Aorta (tissue), 5 donors: ENCODE results near the gene HIBADH. TPM values are rescaled to one million over a fixed set of nuclear protein-coding genes. Genes with fewer than 3 reads are reported as not detected.

Experiments
- ATAC-seq: fragments of 200-7000 bp; cut with Tn5 transposase; one replicate; pipeline ENCODE4 v1.9.1; 2022; ENCODE audit warnings: moderate library complexity; ENCODE audit not compliant: low FRiP score
- DNase-seq, 2 donors: peaks; one replicate each; pipeline ENCODE4 v3.0.0-alpha.2; 2020
- H3K27ac ChIP-seq, 2 donors: one replicate each; pipeline ENCODE4 v1.5.1; 2013; ENCODE audit warnings: low read length in 2 of 2, mild to moderate bottlenecking in 2 of 2, moderate library complexity in 2 of 2, control low read depth in 1 of 2, inconsistent platforms in 1 of 2, low read depth in 1 of 2
- H3K27me3 ChIP-seq, 2 donors: one replicate each; pipeline ENCODE4 v1.6.1; 2013; ENCODE audit warnings: control low read depth in 1 of 2, low read length in 1 of 2, mild to moderate bottlenecking in 1 of 2, moderate library complexity in 1 of 2; ENCODE audit not compliant: insufficient read depth in 2 of 2, control insufficient read depth in 1 of 2
- H3K36me3 ChIP-seq, 2 donors: one replicate each; pipeline ENCODE4 v1.6.1; 2013; ENCODE audit warnings: control low read depth in 1 of 2, low read length in 1 of 2, mild to moderate bottlenecking in 1 of 2; ENCODE audit not compliant: insufficient read depth in 2 of 2, control insufficient read depth in 1 of 2
- H3K4me1 ChIP-seq, 2 donors: one replicate each; pipeline ENCODE4 v1.6.1; 2013; ENCODE audit warnings: low read length in 2 of 2, control low read depth in 1 of 2, mild to moderate bottlenecking in 1 of 2, moderate library complexity in 1 of 2; ENCODE audit not compliant: insufficient read depth in 2 of 2, control insufficient read depth in 1 of 2
- H3K4me3 ChIP-seq, 2 donors: one replicate each; pipeline ENCODE4 v1.5.1; 2013; ENCODE audit warnings: low read length in 2 of 2, control low read depth in 1 of 2, mild to moderate bottlenecking in 1 of 2
- H3K9me3 ChIP-seq: one replicate; pipeline ENCODE4 v1.6.1; 2013; ENCODE audit warnings: mild to moderate bottlenecking, low read length; ENCODE audit not compliant: control insufficient read depth
- WGBS, 2 donors: extraction: QIAGEN DNeasy Blood & Tissue Kit; methylation state at CpG; one replicate each; pipeline ENCODE4 v1.1.7; 2013; 5-methylcytosine and 5-hydroxymethylcytosine counted together
- intact Hi-C, 2 donors: fragments of 100-400 bp; cut with DNase I; formaldehyde crosslinking; loops; one replicate each; pipeline versions ENCODE4 v1.14.2 to v1.15.0; 2022
- long read RNA-seq, 2 donors: library from polyadenylated mRNA; unstranded; transcript quantifications; one replicate each; pipeline ENCODE4 v2.0.0, GENCODE V29; 2020 to 2021
- polyA plus RNA-seq, 2 donors: library from polyadenylated mRNA; stranded (reverse); fragments of 200-250 nt; gene quantifications; one replicate each; pipeline ENCODE4 v1.2.3, GENCODE V29; 2013
- total RNA-seq, 2 donors: library from RNA; stranded (reverse); fragmentation: NEBNext Ultra II Directional; extraction: Animal tissue kit (Norgen Biotek cat#: 25700); gene quantifications; one replicate each; pipeline ENCODE4 v1.2.1, GENCODE V29; 2021
- donor health status: healthy with polysubstance abuse.
- donor health status: Bipolar disorder and iron deficiency.
- donor health status: DM: no; HTN: no; CAD: no.
- donor health status: DM: no; HTN: no; CAD: no.
- donor health status: DM: yes; HTN: yes; CAD: no.

Gene HIBADH
- total RNA-seq = 10 to 100 TPM; 22.4 to 31.0 TPM
- 10 to 100 TPM; 29.3 to 32.5 TPM for polyA plus RNA-seq
- long read RNA-seq, donor 1, transcript HIBADH-201 (8 exons, 1,990 nt) = major isoform, 93 of 121 reads
- long read RNA-seq, donor 1, partial matches to known transcripts = 3 of 121 reads
- long read RNA-seq, donor 1, other reads (novel, unspliced or antisense) = 25 of 121 reads
- long read RNA-seq, donor 2, transcript HIBADH-201 (8 exons, 1,990 nt) = major isoform, 45 of 55 reads
- long read RNA-seq, donor 2, partial matches to known transcripts = 3 of 55 reads
- long read RNA-seq, donor 2, other reads (novel, unspliced or antisense) = 7 of 55 reads

GRCh38 chr7:27662490-27663205 lies at the start of gene HIBADH:
Gene HIBADH (minus strand): TSS chr7:27662883. CDS start chr7:27662788, 95 bp downstream.
- intact Hi-C loops = loop anchor here (2.0 to 5.0 kb wide), 2 partner anchors 75 to 78 kb away; partner anchors contain the start of gene TAX1BP1 (in 1 of the 2)
- 0% methylated on average over 46 to 67 of the region's 67 CpGs for WGBS, 2 donors

DNA sequence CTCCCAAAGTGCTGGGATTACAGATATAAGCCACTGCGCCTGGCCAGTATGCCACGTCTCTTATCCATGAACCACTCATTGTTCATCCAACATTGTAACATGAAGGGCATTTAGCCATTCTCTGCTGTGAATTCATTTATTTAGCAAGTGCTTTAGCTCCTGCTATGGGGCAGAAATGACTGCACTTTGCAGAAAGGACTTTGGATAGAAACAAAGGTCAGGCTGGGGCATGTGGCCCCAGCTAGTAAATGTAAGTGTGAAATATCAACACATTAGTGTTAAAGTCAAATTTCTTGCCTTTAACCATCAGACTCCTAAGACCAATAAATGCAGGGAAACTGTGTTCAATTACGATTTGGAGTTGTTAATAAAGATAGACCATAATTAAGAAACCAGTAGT lies 49.5 kb upstream of the HIBADH start:
- Histone ChIP-seq H3K4me1 (peaks cover 0 to 3% of the 10 kb centered on the region in 2 donors), H3K4me3 (no peak overlapping the region), H3K9me3 (no peaks in the 10 kb centered on the region), H3K36me3 (no peaks in the 10 kb centered on the region), H3K27ac (no peak overlapping the region), H3K27me3 (no peaks in the 10 kb centered on the region)
- DNase-seq (no peak), ATAC-seq (no peak)
- intact Hi-C loops = no loop called here
- WGBS, 2 donors = 92 to 97% methylated on average over 3 of the region's 3 CpGs

More at GRCh38 chr7:27662490-27663205, at the start of gene HIBADH:
- H3K4me1 ChIP-seq = no peaks in the 10 kb centered on the region
- H3K4me3 ChIP-seq = peak within 1 kb of the TSS; percentile 72 to 77
- H3K9me3 ChIP-seq = no peaks in the 10 kb centered on the region
- DNase-seq (peak; percentile 99 to 100), ATAC-seq (peak; percentile 99)
- H3K36me3 ChIP-seq = no peaks in the 10 kb centered on the region
- H3K27ac ChIP-seq = peak within 1 kb of the TSS in 1 of 2 donors; percentile 43
- H3K27me3 ChIP-seq = no peaks in the 10 kb centered on the region

DNA sequence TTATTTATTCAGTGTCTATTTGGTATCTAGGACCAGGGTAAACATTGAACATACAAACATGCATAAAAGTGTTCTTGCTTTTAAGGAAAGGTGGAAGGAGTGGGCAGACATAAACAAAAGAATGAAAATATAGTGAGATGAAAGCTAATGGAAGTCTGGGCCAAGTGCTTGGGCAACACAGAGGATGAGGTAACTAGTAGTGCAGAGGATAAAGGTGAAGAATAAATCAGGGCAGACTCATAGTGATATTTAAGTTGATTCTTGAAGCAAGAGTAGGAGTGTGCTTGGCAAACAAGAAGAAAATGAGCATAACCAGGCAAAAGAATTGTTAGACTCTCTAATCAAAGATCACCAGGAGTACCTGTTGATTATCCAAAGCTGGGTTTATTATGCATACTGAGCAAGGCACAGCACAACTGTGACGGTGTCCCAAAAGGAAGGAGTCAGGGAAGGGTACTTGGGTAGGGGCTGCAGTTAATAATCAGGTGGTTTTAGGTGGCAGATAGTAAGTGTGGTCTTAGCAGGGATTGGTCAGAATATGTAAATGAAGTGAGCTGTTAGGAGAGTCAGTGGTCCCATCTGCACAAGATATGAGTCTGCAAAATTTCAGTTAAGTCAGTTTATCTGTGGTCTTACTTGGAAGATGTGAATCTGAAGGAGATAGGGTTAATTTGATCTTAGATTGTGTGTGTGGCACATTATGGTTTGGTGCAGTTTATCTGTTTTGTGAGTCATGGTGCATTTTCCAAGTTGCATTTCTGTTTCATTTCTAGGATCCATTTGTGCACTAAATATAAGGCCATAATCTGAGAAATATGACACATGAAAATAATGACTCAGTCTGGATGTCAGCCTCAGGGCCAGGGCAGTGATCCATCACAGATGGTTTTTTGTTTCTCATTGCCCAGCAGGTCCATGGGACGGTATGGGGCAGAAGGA lies 46.7 kb upstream of the HIBADH start:
- H3K4me1 ChIP-seq = peaks cover 0 to 3% of the 10 kb centered on the region in 2 donors
- 35 to 40% methylated on average over 2 of the region's 2 CpGs for whole genome bisulfite sequencing, 2 donors
- no peak overlapping the region for H3K4me3 ChIP-seq
- H3K36me3 ChIP-seq = no peaks in the 10 kb centered on the region
- intact Hi-C loops = no loop called here
- no peak for ATAC-seq
- no peaks in the 10 kb centered on the region for H3K9me3 ChIP-seq
- H3K27ac ChIP-seq = peak overlapping the region in 1 of 2 donors; percentile 59
- no peaks in the 10 kb centered on the region for H3K27me3 ChIP-seq
- DNase-seq = no peak

DNA sequence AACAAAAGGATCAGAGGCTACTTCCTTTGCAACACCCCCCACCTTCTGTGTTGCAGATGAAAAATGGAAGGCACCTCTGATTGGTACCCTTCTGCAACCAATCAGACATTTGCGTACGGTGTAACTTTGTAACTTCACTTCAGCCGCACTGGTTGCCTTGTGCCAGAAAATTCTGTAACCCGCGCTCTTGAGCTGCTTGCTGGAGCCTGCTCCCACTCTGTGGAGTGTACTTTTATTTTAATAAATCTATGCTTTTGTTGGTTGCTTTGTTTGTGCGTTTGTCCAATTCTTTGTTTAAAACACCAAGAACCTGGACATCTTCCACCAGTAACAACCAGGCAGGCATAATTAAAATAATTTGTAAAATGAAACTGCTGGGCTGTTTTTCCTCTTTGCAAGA lies 45.8 kb upstream of the HIBADH start:
- DNase-seq (no peak), ATAC-seq (no peak)
- H3K27ac ChIP-seq = no peak overlapping the region
- intact Hi-C loops = no loop called here
- H3K4me1 ChIP-seq = peaks cover 0 to 3% of the 10 kb centered on the region in 2 donors
- no peak overlapping the region for H3K4me3 ChIP-seq
- WGBS, 2 donors = 92 to 94% methylated on average over 6 of the region's 6 CpGs
- H3K36me3 ChIP-seq = no peaks in the 10 kb centered on the region
- no peaks in the 10 kb centered on the region for H3K9me3 ChIP-seq
- no peaks in the 10 kb centered on the region for H3K27me3 ChIP-seq

- no peak for ATAC-seq
- Histone ChIP-seq H3K27ac (no peak overlapping the region), H3K9me3 (no peaks in the 10 kb centered on the region), H3K4me3 (no peak overlapping the region), H3K36me3 (no peaks in the 10 kb centered on the region), H3K4me1 (peaks cover 0 to 3% of the 10 kb centered on the region in 2 donors), H3K27me3 (no peaks in the 10 kb centered on the region)
- no peak for DNase-seq
- WGBS, 2 donors = 80 to 85% methylated on average over 2 of the region's 2 CpGs
- intact Hi-C loops = no loop called here
Observed at GRCh38 chr7:27705200-27705594, 42.5 kb upstream of the HIBADH start.

DNA sequence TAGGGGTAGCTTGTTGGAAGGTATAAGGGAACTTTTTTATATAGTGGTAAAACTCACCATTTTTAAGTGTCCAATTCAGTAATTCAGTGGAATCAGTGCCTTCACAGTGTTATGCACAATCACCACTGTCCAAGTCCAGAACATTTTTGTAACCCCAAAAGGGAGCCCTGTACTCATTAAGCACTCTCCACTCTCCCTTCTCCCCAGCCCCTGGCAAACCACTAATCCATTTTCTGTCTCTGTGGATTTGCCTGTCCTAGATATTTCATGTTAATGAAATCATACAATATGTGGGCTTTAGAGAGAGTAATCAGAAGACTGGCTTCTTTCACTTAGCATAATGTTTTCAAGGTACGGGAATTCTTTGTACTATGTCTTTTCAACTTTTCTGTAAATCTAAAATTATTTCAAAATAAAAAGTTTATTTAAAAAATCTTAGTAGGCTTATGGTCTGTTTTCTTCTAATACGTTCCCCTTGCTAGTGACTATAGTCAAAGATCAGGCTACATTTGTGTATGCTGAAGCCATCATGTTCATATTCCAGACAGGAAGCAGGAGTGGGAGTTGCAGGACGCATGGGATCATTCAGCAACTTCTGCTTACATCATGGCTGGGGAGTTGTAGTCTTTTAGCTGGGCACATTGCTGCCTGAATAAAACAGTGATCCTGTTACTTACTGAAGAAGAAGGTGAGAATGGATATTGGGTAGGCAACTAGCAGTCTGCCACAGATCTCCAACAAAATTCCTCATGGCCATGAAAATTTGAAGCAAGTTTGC lies 41.9 kb upstream of the HIBADH start:
- Histone ChIP-seq H3K4me3 (no peak overlapping the region), H3K9me3 (no peaks in the 10 kb centered on the region), H3K36me3 (no peaks in the 10 kb centered on the region), H3K27me3 (no peaks in the 10 kb centered on the region), H3K27ac (no peak overlapping the region), H3K4me1 (peaks cover 0 to 3% of the 10 kb centered on the region in 2 donors)
- intact Hi-C loops = no loop called here
- DNase-seq = no peak
- WGBS, 2 donors = 73 to 75% methylated on average over 3 of the region's 3 CpGs
- no peak for ATAC-seq

- Histone ChIP-seq H3K27ac (no peak overlapping the region), H3K4me1 (no peaks in the 10 kb centered on the region), H3K27me3 (no peaks in the 10 kb centered on the region), H3K36me3 (no peaks in the 10 kb centered on the region), H3K4me3 (no peak overlapping the region), H3K9me3 (no peaks in the 10 kb centered on the region)
- WGBS, 2 donors = 94 to 96% methylated on average over 1 of the region's 1 CpG
- intact Hi-C loops = no loop called here
- no peak for ATAC-seq
- DNase-seq = no peak
Observed at GRCh38 chr7:27703181-27703580, 40.5 kb upstream of the HIBADH start.

GRCh38 chr7:27700501-27700900 lies 37.8 kb upstream of the HIBADH start:
- Histone ChIP-seq H3K9me3 (no peaks in the 10 kb centered on the region), H3K4me3 (no peak overlapping the region), H3K27ac (no peak overlapping the region), H3K4me1 (no peaks in the 10 kb centered on the region), H3K27me3 (no peaks in the 10 kb centered on the region), H3K36me3 (no peaks in the 10 kb centered on the region)
- WGBS, 2 donors = 86% methylated on average over 6 of the region's 6 CpGs
- intact Hi-C loops = no loop called here
- DNase-seq (no peak), ATAC-seq (no peak)
